HuH-7 (cell line): ENCODE results near the gene MDM2.
"Not testable (repeated sequence)": the region's sequence is repeated elsewhere in the genome, so short reads cannot be mapped to it uniquely, and the experiment has no call there.

ENCODE experiments used
- DNase-seq: peaks from one replicate; pipeline ENCODE4 v3.0.0; 2011; ENCODE audit warnings: low spot score

The MDM2 gene

DNA sequence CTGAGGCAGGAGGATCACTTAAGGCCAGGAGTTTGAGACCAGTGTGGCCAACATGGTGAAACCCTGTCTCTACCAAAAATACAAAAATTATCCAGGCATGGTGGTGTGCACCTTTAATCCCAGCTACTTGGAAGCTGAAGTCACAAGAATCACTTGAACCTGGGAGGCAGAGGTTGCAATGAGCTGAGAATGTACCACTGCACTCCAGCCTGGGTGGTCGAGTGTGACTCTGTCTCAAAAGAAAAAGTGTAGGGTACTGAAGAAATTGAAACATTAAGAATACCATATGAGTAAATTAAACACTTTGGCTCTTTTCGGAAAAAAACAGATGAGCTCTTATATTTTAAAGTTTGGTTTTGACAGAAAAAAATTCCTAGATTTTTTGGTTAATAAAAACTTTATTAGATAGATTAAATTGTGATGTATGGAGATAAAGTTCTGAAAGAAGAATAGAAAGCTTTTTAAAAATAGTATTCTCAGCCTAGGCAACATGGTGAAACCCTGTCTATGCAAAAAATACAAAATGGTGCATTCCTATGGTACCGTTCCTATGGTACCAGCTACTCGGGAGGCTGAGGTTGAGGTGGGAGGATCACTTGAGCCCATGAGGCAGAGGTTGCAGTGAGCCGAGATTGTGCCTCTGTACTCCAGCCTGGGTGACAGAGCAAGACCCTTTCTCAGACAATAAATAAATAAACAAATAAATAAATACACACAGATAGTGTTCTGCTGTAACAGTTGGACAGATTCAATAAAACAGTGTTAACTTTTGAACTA lies 20.1 kb downstream of the MDM2 start:
- no peak for DNase-seq

DNA sequence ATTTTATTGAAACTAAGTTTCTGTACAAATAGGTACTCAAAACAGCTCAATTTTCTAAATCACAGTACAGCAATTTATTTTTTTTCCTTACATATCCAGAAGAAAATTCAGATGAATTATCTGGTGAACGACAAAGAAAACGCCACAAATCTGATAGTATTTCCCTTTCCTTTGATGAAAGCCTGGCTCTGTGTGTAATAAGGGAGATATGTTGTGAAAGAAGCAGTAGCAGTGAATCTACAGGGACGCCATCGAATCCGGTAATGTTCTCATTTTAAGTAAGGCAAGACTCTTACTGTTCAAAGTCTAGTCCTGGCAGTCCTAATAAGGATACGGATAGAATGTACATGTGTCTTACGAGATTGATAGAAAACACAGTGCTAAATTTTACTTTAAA lies 20.7 kb downstream of the MDM2 start:
- no peak for DNase-seq

DNA sequence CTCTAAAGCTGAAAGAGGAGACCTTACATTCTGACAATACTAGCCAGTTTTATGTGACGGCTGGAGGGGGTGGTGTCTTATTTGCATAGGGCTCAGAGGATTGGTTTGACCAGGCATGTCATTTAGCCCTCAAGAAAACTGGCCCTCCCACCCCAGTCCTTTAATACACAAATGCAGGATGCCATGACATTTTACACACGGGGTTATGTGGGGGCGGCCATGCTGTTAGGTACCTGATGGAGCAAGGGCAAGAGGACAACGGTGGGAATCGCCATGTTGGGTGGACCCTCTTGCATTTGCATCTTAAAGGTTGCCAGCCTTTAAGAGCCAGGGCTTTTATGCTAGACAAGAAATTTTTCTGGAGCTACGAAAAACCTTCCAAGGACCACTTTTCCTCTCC lies 23.3 kb downstream of the MDM2 start:
- DNase-seq = no peak

DNA sequence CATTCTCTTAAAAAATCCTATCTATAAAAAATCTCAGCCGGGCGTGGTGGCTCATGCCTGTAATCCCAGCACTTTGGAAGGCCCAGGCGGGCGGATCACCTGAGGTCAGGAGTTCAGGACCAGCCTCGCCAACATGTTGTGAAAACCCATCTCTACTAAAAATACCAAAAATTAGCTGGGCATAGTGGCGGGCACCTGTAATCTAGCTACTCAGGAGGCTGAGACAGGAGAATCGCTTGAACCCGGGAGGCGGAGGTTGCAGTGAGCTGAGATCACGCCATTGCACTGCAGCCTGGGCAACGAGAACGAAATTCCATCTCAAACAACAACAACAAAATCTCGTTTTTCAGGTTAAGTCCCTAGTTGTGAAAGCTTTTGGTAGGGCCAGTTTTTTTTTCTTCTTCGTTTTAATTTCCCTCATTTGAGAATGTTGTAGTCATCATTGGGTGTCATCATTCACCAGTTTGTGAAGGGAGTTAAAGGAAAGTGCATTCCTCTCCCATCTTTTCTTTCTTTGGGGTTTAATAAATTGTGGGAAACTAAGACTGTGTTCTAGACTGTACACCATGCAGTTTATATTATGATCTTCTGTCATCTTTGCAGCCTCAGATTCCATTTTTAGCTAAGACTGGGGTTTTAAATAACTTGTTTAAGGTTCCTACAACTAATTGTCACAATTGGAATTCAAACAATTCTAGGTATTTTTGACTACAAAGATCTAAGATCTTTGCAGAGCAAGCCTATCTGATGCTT lies 23.9 kb downstream of the MDM2 start:
- DNase-seq = no peak

DNA sequence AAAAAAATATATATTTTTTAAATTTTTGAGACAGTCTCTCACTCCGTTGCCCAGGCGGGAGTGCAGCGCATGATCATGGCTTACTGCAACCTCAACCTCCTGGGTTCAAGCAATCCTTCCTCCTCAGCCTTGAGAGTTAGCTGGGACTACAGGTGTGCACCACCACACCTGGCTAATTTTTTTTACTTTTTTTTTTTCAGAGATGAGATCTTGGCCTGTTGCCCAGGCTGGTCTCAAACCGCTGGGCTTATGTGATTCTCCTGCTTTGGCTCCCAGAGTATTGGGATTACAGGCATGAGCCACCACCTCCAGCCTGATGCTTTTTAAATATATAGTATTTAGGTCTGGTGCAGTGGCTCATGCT lies 24.5 kb downstream of the MDM2 start:
- no peak for DNase-seq

DNA sequence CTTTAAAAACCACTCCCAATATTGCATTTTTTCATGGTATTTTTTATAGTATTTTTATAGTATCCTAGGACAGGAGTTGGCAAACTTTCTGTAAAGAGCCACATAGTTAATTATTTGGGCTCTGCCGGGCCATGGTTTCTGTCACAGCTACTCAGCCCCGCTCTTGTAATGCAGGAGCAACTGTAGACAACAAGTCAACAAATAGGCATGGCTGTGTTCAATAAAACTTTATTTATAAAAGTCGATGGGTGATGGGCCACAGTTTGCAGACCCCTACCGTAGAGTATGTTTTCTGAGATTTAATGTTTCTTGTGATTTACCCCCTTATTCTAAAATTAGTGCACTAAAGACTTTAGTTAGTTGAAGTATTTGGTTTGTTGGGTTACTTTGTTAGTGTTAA lies 25.5 kb downstream of the MDM2 start:
- DNase-seq = no peak

DNA sequence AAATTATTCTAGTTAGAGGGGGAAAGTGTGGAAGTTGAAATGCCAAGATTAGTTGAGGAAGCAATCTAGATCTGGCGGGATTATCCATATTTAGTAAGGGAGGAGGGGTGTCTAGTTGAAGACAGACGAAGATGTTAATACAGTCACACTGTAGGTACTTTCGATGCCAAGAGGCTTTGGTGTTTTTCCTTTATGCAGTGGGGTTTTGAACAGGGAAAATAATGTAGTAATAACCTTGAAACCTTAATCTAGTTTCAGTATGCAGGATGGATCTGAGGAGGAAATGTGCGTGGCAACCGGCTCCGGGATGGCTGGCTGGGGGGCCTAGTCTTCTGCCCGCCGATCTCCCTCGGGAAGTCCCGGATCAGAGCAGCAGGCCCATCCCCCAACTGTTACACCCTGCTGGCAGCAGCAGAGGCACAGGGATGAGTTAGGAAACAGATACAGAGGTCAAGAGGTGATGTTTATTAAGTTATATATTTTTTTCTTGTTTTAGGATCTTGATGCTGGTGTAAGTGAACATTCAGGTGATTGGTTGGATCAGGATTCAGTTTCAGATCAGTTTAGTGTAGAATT lies 27.4 kb downstream of the MDM2 start:
- no peak for DNase-seq

DNA sequence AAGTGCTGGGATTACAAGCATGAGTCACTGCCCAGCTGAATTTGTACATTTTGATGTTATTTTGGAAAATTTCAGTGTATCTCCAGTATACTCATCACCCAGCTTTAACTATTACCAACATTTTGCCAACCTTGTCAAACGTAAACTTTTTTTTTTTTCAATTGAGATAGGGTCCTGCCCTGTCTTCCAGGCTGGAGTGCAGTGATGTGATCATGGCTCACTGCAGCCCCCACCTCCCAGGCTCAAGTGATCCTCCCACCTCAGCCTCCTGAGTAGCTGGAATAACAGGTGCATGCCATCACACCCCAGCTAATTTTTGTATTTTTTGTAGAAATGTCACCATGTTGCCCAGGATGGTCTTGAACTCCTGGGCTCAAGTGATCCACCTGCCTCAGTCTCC lies 29.2 kb downstream of the MDM2 start:
- no peak for DNase-seq

DNA sequence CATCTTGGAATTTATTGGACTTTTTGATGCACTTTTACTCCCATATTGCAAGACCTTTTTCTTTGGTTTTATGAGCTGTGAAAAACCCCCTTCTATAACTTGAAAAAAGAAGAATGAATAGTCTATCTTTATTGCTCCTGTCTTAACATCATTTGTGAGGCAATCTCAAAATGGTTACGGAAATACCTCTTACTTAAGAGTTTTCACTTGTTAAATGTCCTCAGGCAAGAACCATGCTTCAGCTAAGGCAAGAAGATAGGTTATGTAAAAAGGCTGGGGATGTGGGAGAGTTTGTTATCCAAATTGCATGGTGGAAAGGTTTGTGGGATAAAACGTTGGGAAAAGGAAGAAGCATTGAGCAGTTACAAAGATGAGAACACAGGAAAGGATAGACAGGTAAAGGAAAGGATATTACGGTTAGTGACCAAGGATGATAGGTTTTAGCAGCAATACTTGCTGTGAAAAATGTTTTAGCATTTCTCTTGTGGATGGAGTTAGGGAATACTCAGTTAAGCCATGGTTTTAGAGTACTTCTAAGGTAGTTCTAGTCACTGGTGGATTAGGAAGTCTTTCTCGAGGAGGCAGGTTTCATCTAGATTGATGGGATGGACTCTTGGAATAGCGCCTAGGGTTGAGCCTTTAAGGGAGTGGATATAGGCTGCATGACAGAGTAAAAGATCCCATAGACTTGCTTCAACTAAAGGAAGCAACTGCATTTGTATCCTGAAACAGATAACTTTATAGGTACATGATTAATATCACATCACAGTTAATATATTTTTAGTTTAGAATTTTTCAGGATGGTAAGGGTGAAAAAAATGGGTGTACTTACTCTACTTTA lies 30.3 kb downstream of the MDM2 start:
- DNase-seq = no peak

DNA sequence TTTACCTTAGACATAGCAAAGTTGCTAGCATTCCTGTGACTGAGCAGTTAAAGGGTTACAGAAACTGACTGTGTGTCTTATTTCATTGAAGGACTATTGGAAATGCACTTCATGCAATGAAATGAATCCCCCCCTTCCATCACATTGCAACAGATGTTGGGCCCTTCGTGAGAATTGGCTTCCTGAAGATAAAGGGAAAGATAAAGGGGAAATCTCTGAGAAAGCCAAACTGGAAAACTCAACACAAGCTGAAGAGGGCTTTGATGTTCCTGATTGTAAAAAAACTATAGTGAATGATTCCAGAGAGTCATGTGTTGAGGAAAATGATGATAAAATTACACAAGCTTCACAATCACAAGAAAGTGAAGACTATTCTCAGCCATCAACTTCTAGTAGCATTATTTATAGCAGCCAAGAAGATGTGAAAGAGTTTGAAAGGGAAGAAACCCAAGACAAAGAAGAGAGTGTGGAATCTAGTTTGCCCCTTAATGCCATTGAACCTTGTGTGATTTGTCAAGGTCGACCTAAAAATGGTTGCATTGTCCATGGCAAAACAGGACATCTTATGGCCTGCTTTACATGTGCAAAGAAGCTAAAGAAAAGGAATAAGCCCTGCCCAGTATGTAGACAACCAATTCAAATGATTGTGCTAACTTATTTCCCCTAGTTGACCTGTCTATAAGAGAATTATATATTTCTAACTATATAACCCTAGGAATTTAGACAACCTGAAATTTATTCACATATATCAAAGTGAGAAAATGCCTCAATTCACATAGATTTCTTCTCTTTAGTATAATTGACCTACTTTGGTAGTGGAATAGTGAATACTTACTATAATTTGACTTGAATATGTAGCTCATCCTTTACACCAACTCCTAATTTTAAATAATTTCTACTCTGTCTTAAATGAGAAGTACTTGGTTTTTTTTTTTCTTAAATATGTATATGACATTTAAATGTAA lies 31.5 kb downstream of the MDM2 start:
- DNase-seq = no peak

DNA sequence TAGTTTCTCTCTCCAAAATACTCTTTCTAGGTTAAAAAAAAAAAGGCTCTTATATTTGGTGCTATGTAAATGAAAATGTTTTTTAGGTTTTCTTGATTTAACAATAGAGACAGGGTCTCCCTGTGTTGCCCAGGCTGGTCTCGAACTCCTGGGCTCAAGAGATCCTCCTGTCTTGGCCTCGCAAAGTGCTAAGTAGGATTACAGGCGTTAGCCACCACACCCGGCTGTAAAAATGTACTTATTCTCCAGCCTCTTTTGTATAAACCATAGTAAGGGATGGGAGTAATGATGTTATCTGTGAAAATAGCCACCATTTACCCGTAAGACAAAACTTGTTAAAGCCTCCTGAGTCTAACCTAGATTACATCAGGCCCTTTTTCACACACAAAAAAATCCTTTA lies 33.2 kb downstream of the MDM2 start:
- DNase-seq = not testable (repeated sequence)

DNA sequence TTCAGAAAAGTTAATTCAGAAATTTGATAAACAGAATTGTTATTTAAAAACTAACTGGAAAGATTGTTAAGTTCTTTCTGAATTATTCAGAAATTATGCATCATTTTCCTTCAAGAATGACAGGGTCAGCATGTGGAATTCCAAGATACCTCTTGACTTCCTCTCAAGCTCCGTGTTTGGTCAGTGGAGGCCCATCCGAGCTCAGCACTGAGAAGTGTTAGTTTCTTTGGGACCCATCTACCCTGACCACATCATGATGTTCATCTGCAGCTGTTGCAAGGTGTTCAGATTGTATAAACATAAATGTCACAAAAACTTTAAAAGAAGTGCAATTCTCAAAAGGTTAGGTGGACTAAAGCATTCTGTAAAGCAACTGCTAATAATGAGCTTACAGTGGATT lies 33.7 kb downstream of the MDM2 start:
- DNase-seq = no peak

DNA sequence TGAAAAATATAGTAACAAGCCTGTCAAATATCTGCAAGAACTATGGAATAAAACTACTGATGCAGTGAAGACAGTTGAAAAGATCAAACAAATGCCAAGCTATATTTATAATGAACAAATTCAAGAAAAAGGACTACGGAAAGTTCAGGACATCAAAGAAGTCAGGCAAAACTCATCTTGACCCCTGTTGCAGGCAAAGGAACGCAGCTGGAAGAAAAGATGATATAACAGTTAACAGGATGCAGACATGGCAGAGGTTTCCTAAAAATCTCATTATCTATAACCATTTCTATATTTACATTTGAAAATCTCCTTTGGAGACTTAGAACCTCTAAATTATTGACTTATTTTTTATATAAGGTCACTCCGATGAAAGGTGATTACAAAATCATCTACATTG lies 34.1 kb downstream of the MDM2 start:
- no peak for DNase-seq

DNA sequence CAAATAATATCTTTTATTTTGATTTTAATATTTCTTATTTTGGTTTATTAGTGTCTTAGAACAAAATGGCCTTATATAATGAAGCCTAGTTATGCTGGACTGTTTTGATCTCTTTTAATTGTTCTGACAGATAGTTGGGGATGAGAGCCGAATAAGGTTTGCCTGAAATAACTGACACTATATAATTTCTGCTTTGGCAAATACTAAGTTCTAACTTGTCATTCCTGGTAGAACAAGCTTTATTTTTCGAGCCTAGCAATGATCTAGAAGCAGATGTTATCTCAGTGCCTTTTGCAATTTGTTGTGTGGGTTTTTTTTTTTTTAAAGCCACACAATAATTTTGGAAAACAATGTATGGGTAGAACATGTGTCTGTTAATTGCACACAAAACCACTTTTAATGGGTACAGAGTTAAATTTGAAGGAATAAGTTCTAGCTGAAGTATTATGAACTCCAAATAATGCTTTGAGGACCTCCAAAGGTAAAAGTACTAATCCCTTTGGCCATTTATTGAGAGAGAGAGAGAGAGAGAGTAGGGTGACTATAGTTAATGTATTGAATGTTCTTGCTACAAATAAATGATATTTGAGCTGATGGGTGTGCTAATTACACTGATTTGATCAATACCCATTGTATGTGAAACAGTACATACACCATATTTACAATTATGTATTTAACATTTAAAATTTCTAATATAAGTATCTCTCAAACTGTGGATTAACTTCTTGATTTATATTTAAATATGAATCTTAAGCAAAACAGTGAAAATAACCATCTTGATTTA lies 35.0 kb downstream of the MDM2 start:
- no peak for DNase-seq

DNA sequence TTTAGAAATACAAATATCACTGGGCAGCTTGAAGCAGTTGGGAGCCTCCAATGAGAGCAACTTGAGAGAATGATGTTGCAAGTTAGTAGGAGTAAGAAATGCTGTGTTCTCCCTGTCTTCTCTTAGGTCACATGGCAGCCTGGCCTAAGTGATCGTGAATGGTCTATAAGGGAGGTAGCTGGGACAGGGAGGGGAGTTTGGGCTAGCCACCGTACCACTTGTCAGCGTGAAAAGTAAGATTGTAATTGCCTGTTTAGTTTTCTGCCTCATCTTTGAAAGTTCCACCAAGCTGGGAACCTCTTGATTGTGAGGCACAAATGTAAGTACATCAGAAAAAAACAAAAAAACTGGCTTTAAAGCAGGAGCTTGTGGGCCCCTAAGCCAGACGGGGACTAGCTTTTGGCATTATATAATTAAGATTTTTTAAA lies 36.4 kb downstream of the MDM2 start:
- no peak for DNase-seq

DNA sequence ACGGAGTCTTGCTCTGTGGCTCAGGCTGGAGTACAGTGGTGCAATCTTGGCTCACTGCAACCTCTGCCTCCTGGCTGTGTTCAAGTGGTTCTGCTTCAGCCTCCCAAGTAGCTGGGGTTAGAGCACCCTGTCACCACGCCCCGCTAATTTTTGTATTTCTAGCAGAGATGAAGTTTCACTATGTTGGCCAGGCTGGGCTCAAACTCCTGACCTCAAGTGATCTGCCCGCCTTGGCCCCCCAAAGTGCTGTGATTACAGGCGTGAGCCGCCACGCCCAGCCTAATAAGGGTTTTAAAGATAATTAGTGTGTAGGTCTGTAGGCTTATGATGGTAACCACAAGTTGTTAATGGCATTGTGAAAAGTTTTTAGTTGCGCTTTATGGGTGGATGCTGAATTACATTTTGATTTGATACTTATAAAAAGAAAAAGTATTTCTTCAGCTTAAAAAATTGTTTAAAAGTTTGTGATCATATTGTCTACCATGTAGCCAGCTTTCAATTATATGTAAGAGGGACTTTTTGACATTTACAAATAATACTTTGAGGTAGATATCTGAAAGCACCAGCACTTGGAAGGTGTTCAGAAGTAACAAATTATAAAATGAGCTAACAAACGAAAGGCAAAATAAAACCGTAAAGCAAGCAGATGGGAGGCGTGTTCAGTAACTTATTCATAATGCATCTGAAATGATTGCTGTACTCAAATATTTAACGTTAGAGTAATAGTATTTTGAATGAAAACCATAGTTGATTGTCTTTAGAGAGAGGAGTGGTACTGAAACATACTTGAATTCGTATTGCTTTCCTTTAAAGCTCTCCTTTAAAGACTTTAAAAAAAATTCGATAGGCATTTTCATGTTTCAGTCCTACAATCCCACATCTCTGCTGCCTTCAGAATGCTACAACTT lies 37.1 kb downstream of the MDM2 start:
- DNase-seq = no peak

DNA sequence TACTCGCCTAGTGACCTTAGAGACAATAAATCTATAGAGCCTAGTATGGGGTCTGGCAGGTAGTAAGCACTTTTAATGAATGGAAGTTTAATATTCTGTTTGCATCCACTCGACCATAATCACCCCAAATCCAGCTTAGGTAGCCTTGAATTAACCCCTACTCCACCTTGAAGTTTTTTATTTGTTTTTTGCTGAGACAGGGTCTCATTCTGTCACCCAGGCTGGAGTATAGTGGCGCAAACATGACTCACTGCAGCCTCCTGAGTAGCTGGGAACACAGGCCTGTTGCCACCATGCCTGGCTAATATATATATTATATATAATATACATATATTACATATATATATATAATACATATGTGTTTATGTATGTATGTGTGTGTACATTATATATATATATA lies 38.8 kb downstream of the MDM2 start:
- DNase-seq = no peak

DNA sequence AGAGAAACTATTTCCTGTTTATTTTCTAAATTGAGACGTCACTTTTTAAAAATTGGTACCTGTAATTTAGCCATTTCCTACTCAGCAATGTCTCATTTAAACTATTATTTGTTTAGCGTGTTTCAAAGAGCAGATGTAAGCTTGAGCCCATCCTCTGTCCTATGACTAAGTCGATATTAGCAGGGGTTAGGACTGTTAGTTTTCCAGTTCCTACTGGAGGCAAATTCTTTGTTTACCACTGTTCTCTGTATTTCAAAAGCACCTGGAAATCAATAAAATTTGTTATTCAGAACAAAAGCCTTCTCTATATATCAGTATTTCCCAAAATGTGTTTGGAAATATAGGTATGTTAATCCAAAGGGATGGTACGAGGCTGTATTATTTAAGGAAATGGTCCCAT lies 42.4 kb downstream of the MDM2 start:
- DNase-seq = peak; percentile 66

DNA sequence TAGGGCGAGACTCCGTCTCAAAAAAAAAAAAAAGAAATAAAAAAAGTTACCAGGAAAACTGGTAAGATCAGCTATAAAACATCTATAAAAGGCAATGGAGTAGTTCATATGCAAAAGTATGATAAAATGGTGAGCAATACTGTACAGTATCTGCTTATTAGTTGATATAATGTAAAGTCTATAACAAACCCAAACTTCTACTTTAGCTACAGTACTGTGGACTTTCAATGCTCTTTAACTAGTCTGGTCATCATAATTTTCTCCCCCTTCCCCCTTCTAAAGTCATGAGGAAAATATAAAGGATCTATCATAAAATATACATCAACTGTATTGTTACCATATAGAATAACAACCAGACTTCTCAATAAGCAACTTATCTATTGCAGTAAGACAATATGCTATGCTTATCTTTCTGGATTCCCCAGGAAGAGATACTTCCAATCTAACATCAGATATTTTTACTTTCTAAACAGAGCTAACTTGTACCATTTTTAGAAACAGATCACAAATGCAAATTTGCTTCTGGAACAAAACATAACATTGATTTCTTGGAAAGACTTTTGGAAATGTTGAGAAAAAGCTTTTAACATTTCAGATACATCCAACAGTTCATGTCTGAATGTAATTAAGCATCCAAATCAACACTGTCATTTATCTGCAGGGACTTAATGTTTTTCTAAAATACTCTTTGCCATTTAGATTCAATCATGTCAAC lies 43.8 kb downstream of the MDM2 start:
- no peak for DNase-seq
